ENCODE results near the gene CHTOP.

DNA sequence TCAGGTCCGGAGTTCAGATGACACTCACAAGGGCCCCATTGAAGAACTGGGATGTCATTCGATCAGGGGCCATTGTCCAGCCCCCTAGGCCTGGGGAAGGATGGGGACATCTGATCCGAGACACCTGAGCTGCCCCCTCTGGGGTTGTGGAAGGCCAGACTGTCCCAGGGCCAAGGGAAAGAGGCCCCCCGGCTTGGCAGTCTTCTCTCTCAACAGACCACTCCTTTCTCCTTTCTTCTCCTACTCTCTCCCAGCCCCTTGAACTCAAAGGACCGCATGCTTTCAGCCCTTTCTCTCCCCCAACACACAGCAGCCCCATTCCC is 4.6 kb upstream of the CHTOP start:
- TF ChIP-seq POLR2AphosphoS5 (IDR thresholded peaks at IDR 0.05; ENCODE audit: low read depth, low read length) (no peak), FOSL1 (IDR thresholded peaks at IDR 0.05; ENCODE audit: insufficient read depth, low read depth, low read length) (no peak), POLR2A (IDR thresholded peaks at IDR 0.05; ENCODE audit: control extremely low read depth in 1 of 2, low read depth in 2 of 2, low read length in 2 of 2) (no peak), CBX5 (IDR thresholded peaks at IDR 0.05; ENCODE audit: low read depth, low read length) (no peak), EP300 (IDR thresholded peaks at IDR 0.05; ENCODE audit: borderline replicate concordance in 1 of 2, low read depth in 2 of 2, low read length in 2 of 2) (no peak), BRCA1 (IDR thresholded peaks at IDR 0.05; ENCODE audit: low read depth, low read length) (no peak)
- TF ChIP-seq, protein P1, sequence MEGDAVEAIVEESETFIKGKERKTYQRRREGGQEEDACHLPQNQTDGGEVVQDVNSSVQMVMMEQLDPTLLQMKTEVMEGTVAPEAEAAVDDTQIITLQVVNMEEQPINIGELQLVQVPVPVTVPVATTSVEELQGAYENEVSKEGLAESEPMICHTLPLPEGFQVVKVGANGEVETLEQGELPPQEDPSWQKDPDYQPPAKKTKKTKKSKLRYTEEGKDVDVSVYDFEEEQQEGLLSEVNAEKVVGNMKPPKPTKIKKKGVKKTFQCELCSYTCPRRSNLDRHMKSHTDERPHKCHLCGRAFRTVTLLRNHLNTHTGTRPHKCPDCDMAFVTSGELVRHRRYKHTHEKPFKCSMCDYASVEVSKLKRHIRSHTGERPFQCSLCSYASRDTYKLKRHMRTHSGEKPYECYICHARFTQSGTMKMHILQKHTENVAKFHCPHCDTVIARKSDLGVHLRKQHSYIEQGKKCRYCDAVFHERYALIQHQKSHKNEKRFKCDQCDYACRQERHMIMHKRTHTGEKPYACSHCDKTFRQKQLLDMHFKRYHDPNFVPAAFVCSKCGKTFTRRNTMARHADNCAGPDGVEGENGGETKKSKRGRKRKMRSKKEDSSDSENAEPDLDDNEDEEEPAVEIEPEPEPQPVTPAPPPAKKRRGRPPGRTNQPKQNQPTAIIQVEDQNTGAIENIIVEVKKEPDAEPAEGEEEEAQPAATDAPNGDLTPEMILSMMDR (IDR thresholded peaks at IDR 0.05; ENCODE audit: control extremely low read depth in 1 of 3, insufficient read depth in 1 of 3, low read depth in 1 of 3, low read length in 3 of 3): no peak
- TF ChIP-seq, protein P2, sequence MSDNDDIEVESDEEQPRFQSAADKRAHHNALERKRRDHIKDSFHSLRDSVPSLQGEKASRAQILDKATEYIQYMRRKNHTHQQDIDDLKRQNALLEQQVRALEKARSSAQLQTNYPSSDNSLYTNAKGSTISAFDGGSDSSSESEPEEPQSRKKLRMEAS (IDR thresholded peaks at IDR 0.05): no peak
- TF ChIP-seq, protein P3, sequence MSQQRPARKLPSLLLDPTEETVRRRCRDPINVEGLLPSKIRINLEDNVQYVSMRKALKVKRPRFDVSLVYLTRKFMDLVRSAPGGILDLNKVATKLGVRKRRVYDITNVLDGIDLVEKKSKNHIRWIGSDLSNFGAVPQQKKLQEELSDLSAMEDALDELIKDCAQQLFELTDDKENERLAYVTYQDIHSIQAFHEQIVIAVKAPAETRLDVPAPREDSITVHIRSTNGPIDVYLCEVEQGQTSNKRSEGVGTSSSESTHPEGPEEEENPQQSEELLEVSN (IDR thresholded peaks at IDR 0.05): no peak
